Measurements from ENCODE around the gene DOK5.

- TF ChIP-seq EZH2phosphoT487 (IDR thresholded peaks at IDR 0.05; ENCODE audit: borderline replicate concordance) (no peak), CTCF (conservative IDR thresholded peaks at IDR 0.05; ENCODE audit: low read length) (no peak)
Observed at GRCh38 chr20:54688476-54688875, 213.1 kb downstream of the DOK5 start.

Data from Loucy (cell line).